Pulmonary artery endothelial cell (primary cell): ENCODE results near the gene NINJ2. TPM values are rescaled to one million over a fixed set of nuclear protein-coding genes. Genes with fewer than 3 reads are reported as not detected.
"Not testable (repeated sequence)": the region's sequence is repeated elsewhere in the genome, so short reads cannot be mapped to it uniquely, and the experiment has no call there.

Experiments
- DNase-seq: peaks from one replicate; pipeline ENCODE4 v3.0.0-alpha.2; 2011; ENCODE audit warnings: low read depth, low spot score
- total RNA-seq: library from RNA; depleted of rRNA; stranded (reverse); fragments of >200 nt; gene quantifications from 2 replicates; pipeline ENCODE4 v1.2.3, GENCODE V29; 2014

NINJ2 gene
- total RNA-seq, 1 donor from 2014 or later = 0.66 TPM

DNA sequence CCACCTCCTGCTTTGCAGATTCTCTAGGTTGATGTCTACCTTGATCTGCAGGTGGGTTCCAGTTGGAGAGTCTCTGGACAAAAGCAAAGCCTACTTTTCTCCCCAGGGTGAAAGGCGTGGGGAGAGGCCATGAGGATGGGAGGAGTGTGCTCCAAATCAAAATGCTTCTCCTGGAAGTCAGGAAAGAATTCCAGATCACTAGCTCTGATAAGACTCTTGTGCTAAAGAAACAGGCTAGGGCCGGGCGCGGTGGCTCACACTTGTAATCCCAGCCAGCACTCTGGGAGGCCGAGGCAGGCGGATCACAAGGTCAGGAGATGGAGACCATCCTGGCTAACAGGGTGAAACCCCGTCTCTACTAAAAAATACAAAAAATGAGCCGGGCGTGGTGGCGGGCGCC is 21.9 kb downstream of the NINJ2 start:
- DNase-seq = not testable (repeated sequence)

DNA sequence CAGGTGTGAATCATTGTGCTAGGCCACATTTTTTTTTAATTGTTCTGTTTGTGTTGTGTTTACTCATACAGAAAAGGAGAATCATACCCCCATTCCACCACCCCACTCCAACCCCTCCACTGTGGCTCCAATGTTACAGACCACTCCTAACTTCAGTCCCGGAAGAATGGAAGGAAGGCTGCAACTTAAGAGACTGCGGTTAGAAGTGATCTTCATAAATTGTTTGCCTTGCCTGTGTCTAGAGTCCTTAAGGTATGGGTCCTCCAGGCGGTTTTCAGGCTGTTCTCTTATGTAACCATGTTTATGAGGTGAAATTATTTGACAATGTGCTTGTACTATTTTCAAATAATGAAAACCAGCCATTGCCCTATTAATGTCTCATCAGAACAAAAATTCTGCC is 22.5 kb downstream of the NINJ2 start:
- DNase-seq = no peak

DNA sequence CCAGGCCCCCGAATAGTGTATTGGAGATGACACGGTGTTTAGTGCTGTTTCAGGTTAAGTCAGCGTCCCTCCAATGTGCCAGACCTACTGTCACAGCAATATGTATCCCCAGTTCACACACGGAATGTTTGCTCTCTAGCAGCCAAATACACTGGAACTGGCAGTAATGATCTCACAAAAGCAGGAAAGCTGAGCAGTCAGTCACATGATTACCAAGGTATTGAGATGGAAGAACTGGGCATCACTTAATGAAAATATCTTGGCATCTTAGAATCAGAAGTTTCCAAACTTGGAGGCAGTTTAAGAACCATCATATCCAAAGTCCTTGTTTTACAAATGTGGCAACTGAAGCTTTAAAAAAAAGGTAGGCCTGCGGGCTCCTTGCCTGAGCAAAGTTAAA is 23.3 kb downstream of the NINJ2 start:
- no peak for DNase-seq

DNA sequence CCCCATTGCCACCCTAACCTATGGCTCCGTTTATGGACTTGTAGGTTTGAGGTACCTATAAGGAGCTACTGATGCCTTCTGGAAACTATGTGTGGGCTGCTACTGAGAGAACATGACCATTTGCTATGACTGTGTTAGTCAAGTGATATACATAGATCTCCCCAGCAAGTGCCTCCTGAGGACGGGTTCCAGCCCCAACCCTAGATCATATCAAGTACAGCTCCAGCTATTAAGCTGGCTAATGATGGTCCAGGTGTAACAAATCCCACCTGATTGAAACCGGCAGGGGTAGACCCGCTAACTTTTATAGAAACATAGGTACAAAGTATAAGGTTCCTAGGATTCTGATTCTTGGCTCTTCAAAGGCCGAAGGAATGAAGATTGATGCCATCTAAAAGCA is 23.7 kb downstream of the NINJ2 start:
- DNase-seq = no peak

DNA sequence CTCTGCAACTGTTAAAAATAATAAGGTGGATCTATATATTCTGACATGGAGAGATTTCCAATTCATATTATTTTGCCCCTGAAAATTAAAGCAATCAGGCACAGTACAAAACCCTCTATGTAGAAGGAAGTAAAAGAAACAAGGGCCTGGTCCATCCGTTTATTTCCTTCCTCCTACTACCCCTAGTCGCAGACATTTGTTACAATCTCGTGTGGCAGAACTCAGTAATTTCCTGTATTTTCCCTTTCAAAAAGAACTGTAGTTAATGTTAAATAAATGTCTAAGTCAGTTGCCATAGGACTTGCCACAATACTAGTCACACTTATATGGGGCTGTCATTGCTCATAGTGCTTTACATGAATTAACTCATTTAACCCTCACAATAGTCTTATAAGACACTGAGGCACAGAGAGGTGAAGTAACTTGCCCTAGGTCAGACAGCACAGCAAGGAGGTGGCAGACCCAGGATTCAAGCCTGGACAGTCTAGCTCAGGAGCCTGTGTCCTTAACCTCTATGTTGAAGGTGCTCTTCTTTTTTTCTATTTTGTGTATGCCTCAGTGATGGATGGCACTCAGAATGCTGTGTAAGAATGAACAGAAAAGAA is 24.2 kb downstream of the NINJ2 start:
- no peak for DNase-seq

DNA sequence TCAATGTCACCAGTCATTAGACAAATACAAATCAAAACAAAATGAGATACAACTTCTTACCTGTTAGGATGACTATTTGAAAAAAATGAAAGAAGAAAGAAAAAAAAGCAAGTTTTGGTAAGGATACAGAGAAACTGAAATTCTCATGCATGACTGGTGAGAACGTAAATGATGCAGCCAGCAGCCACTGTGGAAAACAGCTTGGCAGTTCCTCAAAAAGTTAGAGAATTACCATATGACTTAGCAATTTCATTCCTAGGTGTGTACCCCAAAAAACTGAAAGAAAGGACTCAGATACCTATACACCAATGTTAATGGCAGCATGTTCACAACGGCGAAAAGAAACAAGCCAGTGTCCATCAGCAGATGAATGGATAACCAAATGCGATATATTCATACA is 26.6 kb downstream of the NINJ2 start:
- no peak for DNase-seq

DNA sequence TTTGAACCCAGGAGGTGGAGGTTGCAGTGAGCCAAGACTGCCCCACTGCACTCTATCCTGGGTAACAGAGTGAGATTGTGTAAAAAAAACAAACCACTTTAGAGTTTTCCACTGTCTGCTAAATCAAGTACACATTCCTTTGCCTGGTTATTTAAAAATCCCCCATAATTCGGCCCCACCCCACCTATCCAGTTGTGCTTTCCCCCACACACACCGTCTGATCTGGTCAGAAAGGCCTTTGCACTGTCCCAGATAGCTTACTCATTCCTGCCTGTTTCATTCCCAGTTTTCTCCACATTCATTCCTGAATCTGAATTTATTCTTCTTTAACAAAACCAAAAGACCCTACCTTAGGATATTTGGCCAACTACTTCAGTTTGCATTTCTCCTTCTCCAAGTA is 29.5 kb downstream of the NINJ2 start:
- no peak for DNase-seq

DNA sequence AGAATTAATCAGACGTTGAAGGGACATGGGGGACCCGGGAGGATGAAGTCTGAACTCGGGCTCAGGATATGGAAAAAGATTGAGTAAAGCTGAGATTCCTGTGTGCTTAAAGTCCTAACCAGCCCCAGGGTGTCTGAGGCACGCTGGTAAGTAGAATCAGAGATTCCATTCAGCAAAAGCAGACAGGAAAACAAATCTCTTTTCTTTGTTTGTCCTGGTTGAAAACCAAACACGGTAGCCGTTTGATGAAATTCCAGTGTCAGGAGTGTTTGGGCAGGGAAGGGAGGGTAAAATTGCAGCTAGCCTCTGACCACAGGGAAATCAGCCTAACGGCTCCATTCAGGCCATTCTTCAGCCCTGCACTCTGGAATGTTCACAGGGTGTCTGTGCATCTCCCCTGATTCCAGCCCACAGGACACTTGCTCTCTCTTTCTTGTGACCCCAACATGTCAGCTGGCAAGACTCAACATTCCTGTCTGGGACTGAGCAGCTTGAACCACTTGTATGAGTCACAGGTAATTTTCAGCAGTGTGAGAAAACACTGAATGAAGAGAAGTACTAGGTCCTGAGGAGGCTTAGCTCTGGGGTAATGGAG is 31.0 kb downstream of the NINJ2 start:
- DNase-seq = no peak

DNA sequence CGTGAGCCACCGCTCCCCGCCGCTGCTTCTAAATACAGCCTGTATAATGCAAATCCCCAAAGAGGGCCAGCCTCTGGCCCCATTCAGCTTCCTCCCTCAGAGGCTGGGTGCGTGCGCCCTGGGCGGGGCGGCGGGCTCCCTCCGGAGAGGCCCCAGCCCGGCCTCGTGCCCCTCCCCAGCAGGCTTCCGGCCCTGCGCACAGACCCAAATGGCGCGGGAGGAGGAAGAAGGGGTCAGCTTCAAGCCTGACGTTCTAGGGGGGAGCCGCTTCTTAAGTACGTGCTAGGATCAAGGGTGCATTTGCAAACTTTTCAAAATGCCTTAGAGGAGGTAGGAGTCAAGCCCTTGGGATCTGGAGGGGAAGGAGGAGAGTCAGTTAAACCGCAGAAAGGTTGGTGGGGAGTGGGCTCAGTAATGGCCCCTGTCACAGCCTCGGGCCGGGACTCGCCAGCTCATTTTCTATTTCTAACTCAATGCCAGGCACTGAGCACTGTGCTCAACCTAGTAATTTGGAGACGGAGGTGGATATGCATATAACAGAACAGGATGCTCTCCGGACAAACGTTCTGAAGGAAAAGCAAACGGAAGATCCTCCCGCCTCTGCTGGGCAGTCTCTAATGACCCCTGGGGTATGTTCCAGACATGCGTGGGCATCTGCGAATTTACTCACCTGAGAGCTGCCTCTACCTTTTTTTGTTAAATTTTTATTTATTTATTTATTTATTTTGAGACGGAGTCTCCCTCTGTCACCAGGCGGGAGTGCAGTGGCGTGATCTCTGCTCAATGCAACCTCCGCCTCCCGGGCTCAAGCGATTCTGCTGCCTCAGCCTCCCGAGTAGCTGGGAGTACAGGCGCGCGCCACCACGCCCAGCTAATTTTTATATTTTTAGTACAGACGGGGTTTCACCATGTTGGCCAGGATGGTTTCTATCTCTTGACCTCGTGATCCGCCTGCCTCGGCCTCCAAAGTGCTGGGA is 32.3 kb downstream of the NINJ2 start:
- no peak for DNase-seq

DNA sequence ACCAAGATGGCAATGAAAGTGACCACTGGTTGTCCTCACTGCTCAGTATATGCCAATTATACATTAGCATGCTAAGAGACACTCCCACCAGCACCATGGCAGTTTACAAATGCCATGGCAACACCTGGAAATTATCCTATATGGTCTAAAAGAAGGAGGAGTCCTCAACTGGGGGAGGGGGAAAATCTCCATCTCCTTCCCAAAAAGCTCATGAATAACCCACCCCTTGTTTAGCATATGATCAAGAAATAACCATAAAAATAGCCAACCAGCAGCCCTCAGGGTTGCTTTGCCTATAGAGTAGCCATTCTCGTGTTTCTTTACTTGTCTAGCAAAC is 34.5 kb downstream of the NINJ2 start:
- DNase-seq = not testable (repeated sequence)

DNA sequence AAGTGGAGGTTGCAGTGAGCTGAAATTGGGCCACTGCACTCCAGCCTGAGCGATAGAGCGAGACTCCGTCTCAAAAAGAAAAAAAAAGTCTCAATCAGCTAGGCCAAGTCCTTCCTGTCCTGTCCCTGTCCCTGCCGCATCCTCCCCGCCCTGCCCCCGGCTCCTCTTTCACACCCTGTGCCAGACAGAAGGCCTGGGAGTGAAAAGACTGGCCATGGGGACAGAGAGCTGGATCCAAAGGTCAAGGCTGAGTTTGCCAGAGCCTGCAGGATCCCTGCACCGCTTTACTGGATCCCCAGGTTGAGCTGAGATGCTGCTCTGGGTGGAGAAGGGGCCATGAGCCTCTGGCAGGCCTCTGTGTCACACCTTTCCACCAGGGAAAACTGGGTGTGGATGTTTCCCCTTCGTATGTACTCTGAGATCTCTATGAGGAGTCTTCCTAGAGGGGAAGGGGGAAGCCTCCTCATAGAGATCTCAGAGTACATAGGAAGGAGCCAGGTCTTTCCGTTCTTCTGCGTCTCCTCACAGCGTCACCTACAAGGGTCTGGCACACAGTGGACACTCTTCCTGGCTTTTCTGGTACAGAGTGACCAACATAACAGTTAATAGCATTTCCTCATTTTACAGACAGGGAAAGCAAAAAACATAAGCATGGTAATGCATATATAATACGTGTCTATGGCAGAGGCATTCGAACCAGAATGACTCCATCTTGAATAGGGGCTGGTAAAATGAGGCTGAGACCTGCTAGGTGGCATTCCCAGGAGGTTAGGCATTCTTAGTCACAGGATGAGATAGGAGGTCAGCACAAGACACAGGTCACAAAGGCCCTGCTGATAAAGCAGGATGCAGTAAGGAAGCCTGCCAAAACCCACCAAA is 35.1 kb downstream of the NINJ2 start:
- DNase-seq = no peak

DNA sequence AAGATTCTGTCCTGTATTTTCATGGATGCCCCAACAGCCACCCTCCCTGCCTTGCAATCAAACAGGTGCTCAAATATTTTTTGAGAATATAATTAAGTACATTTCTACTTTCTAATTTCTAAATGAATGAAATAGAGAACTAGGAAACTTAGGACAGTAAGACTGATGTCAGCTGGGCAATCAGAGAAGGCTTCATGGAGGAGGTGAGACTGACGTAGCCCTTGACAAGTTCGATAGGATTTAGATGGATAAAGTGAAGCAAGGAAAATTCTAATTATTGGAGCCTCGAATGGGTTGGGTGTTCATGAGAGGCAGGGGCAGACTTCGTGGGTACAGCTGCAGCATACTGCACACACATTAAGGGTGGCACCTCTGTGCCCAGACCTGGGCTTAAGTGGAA is 36.0 kb downstream of the NINJ2 start:
- no peak for DNase-seq

DNA sequence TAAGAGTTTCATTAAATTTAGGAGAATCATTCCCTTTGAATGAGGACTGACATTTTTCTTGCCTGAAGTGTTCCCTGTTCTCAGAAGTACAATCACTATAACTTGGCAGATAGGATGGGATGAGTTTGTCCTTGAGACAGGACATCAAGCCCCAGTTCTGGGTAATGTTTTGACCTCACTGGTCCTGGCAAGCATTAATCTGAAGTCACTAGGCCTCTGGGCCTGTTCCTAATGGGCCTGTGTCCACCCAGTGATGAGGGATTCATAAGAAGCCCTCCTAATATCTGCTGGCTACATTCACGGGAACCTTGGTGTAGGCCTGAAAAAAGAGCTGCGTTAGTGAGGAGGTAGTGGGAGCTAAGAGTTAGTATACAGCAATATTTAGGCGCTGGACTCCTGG is 37.2 kb downstream of the NINJ2 start:
- no peak for DNase-seq

DNA sequence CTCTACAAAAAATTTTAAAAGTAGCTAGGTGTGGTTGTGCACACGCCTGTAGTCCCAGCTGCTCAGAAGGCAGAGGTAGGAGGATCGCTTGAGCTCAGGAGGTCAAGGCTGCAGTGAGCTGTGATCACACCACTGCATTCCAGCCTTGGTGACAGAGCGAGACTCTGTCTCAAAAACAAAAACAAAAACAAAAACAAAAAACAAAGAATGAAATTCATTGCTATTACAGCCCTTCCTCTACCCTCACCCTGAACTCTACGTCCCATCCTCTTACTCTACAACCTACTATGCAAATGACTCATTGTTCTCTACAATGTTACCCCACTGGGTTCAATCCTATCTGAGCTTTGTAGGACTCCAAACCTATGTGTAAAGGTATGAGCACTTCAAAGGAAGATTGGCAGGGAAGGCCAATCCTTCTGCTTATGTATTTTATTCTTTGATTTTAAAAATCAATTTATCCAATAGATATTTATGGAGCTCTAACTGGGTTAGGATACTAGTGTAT is 39.3 kb downstream of the NINJ2 start:
- DNase-seq = no peak

DNA sequence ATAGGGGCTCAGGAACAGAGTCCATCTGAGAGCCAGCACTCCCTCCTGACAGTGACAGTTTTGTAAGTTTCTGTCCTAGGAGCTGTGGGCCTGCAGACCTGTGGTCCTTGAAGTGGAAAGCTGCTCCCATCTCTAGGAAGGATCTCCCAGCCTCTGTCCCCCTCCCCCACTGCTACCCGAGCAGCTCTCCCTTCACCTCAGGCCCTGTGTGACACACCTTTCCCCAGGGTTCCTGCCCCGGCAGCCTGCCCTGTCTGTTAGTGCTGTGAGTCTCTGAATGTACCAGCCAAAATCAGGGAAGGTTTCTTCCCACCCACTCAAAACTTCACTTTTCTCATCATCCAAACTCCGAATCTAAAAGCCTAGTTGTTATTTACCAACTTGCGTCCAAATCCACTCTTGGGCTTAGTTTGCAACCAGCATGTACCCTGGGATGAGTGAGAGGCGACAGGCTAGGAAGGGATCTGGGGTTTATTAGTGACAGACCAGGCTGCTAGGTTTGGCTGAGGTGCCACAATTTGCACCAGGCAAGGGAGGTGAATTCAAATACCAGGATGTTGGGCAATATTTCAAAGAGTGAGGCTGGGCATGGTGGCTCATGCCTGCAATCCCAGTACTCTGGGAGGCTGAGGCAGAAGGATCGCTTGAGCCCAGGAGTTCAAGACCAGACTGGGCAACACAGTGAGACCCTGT is 39.9 kb downstream of the NINJ2 start:
- no peak for DNase-seq

DNA sequence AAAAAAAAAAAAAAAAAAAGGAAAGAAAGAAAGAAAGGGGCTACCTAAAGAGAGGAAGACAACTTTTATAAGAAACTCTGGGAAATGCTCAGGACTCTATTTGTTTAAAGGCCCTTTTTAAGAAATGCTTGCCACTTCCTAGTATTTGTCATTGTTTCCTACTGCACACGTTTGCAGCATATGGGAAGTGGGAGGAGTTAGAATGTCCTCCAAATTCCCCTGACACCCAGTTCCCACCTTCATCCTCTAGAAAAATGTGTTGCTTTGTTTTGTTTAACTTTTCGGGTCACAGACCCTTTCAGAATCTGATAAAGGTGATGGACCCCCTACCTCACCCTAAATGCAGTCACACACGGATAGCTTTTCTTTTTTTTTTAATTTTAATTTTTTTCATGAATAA is 40.8 kb downstream of the NINJ2 start:
- DNase-seq = no peak

DNA sequence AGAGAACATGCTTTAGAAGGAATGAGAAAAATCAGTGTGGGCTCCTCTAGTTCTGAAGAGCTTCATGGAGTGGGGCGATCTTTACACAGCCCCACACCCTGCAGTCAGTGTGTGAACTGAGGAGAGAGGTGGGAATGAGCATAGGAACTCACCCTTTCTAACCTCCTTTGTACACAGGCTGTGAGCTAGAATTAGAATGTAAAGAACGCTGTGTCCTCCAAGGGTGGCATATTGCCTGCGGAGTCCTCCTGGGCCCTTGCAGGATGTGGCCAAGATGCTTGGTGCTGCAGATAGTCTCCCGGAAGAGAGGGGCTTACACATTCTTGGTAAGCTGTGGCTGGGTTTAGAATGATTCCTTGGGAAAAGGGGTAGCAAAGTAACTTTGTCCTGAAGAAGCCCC is 43.9 kb downstream of the NINJ2 start:
- DNase-seq = no peak

DNA sequence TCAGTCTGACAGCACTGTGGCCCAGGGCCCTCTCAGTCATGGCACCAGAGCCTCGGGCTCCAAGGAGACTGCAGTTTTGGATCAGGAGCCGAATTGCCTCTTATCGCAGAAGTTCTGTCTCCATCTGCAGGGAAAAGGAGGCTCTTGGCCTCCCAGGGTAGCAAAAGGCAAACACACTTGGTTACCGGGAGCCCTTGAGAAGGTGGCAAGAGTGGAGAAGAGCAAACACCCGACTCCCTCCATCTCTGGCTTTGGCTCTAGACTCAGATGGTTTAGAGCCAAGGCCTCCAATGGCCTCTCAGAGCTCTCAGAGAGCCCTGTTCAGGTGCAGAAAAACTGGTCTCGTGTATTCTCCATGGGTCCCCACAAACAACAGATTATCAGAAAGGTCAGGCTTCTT is 44.6 kb downstream of the NINJ2 start:
- no peak for DNase-seq

DNA sequence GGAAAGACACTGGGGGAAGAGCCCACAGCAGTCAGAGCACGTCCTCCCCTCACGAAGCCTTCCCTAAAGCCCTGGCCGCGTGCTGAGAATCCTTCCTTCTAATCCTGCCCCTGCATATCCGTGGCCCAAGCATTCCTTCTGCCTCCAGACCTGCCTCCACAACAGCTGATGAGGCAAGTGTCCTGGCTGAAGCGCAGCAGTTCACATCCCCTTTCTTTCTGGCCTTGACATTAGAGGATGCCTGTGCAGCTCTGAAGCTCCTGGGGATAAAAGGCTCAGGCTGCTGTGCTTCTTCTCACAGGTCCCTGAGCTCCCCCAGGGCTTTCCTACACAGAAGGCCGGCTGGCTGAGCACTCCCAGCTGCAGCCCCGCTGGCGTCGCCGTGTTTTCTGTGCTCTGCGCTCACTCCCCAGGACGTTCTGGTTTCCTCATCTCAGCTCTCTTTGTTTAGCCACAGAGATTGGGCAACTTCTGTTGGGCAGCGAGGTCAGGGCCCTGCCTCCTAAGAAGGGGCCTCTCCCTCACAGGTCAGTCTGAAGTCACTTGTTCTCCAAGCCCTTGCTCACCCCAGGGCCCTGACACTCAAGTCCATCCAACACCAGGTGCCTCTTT is 45.8 kb downstream of the NINJ2 start:
- no peak for DNase-seq

DNA sequence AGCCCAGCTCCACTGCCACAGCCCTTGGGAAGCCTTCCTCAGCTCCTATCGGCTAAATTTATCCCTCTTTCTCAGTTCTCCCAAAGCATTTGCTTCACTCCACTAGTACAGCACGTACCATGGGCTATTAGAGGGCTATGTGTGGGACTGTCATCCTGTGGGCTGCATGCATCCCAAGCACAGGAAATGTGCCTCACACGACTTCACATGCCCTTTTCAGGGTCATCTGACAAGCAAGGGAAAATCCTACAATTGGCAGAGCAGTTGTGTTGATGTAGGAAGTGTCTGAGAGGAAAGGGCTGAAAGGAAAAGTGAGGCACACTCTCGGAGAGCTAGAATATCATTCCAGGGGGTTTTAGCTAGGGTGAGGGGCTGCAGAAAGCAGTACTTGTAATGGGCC is 47.6 kb downstream of the NINJ2 start:
- peak; percentile 53 for DNase-seq
